Activated CD4-positive, alpha-beta T cell treated with anti-CD3 and anti-CD28 coated beads, Interleukin-2, amount 10 ng/mL, durations not matched to agents 24 days and 14 days (primary cell): ENCODE data around the gene LRRC7. TPM values are rescaled to one million over a fixed set of nuclear protein-coding genes. Genes with fewer than 3 reads are reported as not detected.

Experiments
- DNase-seq: peaks from one replicate; pipeline ENCODE4 v3.0.0; 2022
- H3K27ac Mint-ChIP-seq: one replicate; pipeline ENCODE4 v1.8.0; 2022; ENCODE audit warnings: mild to moderate bottlenecking, mixed read lengths
- H3K27me3 Mint-ChIP-seq: one replicate; pipeline ENCODE4 v1.8.0; 2022; ENCODE audit warnings: mixed read lengths
- H3K36me3 Mint-ChIP-seq: one replicate; pipeline ENCODE4 v1.8.0; 2022; ENCODE audit warnings: low read depth, mild to moderate bottlenecking, mixed read lengths
- H3K4me1 Mint-ChIP-seq: one replicate; pipeline ENCODE4 v1.8.0; 2021; ENCODE audit warnings: mixed read lengths
- H3K4me3 Mint-ChIP-seq: one replicate; pipeline ENCODE4 v1.8.0; 2022; ENCODE audit warnings: mild to moderate bottlenecking, moderate library complexity, mixed read lengths
- H3K9me3 Mint-ChIP-seq: one replicate; pipeline ENCODE4 v1.8.0; 2021; ENCODE audit warnings: mixed read lengths
- intact Hi-C: fragments of 100-400 bp; cut with micrococcal nuclease; formaldehyde crosslinking; loops from one replicate; pipeline ENCODE4 v1.15.1; 2023
- total RNA-seq: library from RNA; stranded (reverse); gene quantifications from 2 replicates; pipeline ENCODE4 v1.2.3, GENCODE V29; 2022

The LRRC7 gene
- total RNA-seq, 1 donor from 2014 or later: 0.07 TPM

DNA sequence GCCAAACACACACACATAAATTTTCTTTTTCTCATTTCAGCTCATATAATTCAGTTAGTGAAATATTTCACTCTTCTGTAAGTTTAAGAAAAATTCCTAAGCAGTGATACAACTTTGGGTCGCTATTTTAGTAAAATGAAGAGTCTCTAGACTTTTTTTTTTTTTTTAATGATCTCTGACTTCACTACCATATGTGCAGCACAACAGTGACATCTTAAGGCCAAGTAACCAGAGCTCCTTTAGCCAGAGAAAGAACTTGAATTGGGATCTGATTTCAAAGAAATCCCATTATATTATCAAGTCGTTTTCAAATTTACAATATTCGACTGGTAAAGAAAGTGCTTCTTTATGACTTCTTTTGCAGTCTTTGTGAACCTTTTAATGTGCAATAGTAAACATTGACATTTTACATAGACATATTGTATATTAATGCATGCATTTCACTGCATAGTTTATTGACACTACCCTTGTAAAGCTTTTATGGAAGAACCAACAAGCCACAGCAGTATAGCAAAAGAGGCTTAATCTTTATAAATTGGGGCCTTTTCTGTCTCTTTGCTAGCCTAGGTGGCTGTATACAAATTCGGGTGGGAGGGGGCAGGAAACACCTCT, 575.4 kb downstream of the LRRC7 start:
- Mint-ChIP-seq H3K27ac (no peak overlapping the region), H3K27me3 (peaks cover 1% of the 10 kb centered on the region), H3K9me3 (no peaks in the 10 kb centered on the region), H3K4me3 (no peak overlapping the region), H3K4me1 (no peaks in the 10 kb centered on the region), H3K36me3 (peaks cover 6% of the 10 kb centered on the region)
- no peak for DNase-seq
- intact Hi-C loops: no loop called here

DNA sequence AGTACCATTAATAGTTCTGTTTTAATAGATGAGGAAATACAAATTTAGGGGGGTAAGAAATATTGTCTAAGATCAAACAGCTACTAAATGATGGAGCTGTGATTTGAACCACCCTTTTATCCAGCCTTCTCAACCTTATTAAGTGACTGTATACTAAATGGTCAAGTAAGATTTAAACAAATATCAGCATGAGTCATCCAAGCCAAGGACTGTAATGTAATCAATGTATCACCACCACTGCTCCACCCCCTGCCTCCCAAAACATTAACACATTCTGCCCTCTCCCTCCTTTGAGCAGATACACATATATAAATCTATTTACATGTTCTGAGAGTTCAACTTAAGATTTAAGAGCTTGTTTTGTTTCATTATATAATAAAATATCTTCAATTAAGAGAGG, 578.8 kb downstream of the LRRC7 start:
- intact Hi-C loops: no loop called here
- H3K9me3 Mint-ChIP-seq: no peaks in the 10 kb centered on the region
- no peak overlapping the region for H3K4me3 Mint-ChIP-seq
- H3K27me3 Mint-ChIP-seq: no peaks in the 10 kb centered on the region
- DNase-seq: no peak
- H3K27ac Mint-ChIP-seq: no peak overlapping the region
- H3K36me3 Mint-ChIP-seq: peaks cover 8% of the 10 kb centered on the region
- no peaks in the 10 kb centered on the region for H3K4me1 Mint-ChIP-seq

DNA sequence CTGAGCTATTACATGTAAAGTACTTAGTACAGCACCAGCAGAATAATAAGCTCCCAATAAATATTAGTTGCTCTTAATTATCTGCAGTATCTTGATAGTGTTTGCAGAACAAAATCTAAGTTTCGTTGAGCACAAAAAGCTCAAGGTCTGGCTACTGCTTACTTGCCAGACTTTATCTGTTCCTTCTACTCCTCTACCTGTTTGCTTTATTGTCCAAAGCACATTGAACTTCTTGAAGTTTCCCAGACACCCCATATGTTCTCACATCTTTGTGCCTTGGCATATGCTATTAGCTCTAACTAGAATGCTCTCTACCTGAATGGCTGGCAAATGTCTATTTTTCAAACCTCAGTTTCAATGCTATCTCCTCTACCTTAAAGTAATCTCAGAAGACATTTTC, 582.7 kb downstream of the LRRC7 start:
- peaks cover 11% of the 10 kb centered on the region for H3K36me3 Mint-ChIP-seq
- no peak overlapping the region for H3K4me3 Mint-ChIP-seq
- DNase-seq: no peak
- no peaks in the 10 kb centered on the region for H3K9me3 Mint-ChIP-seq
- intact Hi-C loops: no loop called here
- no peaks in the 10 kb centered on the region for H3K27me3 Mint-ChIP-seq
- no peak overlapping the region for H3K27ac Mint-ChIP-seq
- H3K4me1 Mint-ChIP-seq: no peaks in the 10 kb centered on the region

DNA sequence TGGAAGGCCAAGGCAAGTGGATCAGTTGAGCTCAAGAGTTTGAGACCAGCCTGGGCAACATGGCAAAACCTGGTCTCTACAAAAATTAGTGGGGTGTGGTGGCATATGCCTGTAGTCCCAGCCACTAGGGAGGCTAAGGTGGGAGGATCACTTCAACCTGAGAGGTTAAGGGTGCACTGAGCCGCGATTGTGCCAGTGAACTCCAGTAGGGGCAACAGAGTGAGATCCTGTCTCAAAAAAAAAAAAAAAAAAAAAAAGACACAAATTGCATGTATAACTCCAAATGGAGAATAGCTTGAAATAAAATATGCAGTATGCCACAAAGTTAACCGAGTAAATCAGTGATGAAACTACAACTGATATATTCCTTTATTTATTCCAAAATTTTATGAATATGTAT, 586.0 kb downstream of the LRRC7 start:
- Mint-ChIP-seq H3K27ac (no peak overlapping the region), H3K4me3 (no peak overlapping the region), H3K4me1 (no peaks in the 10 kb centered on the region), H3K36me3 (peaks cover 7% of the 10 kb centered on the region), H3K9me3 (no peaks in the 10 kb centered on the region), H3K27me3 (no peaks in the 10 kb centered on the region)
- no peak for DNase-seq
- intact Hi-C loops: no loop called here

DNA sequence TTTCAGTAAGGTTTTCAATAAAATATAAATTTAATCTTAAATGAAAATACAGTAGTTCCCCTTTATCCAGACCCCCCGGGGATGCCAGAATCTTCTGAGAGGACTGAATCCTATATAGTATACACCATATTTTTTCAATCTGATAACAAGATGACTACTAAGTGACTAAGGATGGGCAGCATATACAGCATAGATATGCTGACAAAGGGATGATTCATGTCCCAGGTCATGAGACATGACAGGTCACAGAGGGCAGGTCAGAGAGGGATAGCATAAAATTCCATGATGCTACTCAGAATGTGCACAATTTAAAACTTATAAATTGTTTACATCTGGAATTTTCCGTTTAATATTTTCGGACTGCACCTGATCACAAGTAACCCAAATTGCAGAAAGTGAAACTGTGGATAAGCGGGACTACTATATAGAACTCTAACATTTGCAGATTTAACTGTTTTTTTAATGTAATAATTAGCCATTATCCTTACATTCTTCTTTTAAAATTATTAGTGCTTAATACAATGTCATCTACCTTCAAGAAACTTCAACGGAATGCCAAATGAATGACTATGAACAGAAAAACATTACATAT, 588.9 kb downstream of the LRRC7 start:
- Mint-ChIP-seq H3K36me3 (peaks cover 8% of the 10 kb centered on the region), H3K27ac (no peak overlapping the region), H3K4me3 (no peak overlapping the region), H3K4me1 (no peaks in the 10 kb centered on the region), H3K9me3 (no peaks in the 10 kb centered on the region), H3K27me3 (no peaks in the 10 kb centered on the region)
- intact Hi-C loops: no loop called here
- no peak for DNase-seq

DNA sequence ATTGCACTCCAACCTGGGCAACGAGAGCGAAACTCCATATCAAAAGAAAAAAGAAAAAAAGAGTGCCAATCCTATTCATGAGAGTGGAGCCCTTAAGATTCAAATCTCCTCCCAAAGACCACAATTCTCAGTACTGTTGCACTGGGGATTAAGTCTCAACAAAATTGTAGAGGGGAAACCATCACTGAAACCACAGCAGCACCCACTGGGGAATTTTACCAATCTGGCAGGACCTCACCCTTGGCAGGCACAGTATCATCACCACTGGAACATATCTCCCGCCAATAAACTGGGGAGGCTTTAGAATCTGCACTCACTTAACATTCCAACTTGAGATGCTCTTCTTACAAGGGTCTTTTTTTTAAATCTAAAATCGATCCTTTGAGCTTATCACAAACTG, 596.6 kb downstream of the LRRC7 start:
- H3K9me3 Mint-ChIP-seq: no peaks in the 10 kb centered on the region
- H3K36me3 Mint-ChIP-seq: peaks cover 16% of the 10 kb centered on the region
- no peak overlapping the region for H3K27ac Mint-ChIP-seq
- no peak overlapping the region for H3K4me3 Mint-ChIP-seq
- DNase-seq: no peak
- no peaks in the 10 kb centered on the region for H3K27me3 Mint-ChIP-seq
- intact Hi-C loops: no loop called here
- peaks cover 4% of the 10 kb centered on the region for H3K4me1 Mint-ChIP-seq

DNA sequence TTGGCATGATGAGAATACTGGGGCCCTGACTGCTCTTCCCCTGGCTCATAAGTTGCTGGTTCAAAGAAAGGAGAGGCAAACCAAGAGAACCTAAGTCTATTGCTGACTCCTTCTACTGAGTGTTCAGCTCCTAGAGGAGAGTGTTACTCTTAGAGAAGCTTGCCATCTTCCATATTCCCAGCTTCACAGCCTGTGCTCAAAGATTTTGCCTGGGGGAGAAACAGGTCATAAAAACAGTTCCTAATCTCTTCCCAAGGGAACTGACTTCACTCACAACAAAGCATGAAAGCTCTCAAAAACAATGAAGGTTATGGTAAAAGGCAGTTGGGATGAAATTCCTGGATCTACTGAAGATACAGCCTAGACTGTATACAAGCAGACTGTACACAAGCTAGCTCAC, 600.6 kb downstream of the LRRC7 start:
- Mint-ChIP-seq H3K4me1 (peaks cover 7% of the 10 kb centered on the region), H3K4me3 (no peak overlapping the region), H3K27ac (no peak overlapping the region), H3K36me3 (peaks cover 19% of the 10 kb centered on the region), H3K27me3 (no peaks in the 10 kb centered on the region), H3K9me3 (no peaks in the 10 kb centered on the region)
- no peak for DNase-seq
- intact Hi-C loops: no loop called here

DNA sequence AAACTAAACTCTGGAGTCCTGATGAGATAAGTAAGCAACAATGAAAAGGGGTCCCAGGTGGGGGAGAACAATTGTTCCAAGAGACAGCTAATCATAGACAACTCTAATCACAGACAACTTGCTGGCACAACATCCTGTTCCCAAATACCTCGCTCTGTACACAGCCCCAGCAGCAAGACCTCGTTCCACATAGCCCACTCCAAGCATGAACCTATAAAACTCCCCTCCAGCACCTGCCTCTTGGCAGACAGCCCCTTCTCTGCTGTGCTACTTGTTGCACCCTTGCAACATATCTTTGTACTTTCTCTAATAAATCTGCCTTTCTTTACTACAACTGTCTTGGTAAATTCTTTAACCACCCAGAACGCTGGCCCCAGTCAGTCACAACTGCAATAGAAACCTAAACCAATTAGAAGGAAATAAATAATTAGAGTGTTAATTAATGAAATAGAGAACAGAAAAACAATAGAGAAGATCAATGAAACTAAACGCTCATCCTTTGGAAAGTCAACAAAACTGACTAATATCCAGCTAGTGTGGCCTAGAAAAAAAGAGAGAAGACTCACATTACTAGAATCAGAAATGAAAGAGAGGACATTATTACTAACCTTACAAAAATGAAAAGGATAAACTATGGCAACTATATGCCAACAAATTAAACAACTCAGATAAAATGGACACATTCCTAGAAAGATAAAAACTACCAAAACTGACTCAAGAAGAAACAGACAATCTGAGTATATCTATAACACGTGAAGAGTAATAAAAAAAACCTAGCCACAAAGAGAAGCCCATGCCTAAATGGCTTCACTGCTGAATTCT, 601.5 kb downstream of the LRRC7 start:
- intact Hi-C loops: no loop called here
- peaks cover 7% of the 10 kb centered on the region for H3K4me1 Mint-ChIP-seq
- no peak overlapping the region for H3K4me3 Mint-ChIP-seq
- peak overlapping the region; percentile 4 for H3K27ac Mint-ChIP-seq
- H3K36me3 Mint-ChIP-seq: peaks cover 16% of the 10 kb centered on the region
- no peak for DNase-seq
- no peaks in the 10 kb centered on the region for H3K27me3 Mint-ChIP-seq
- no peaks in the 10 kb centered on the region for H3K9me3 Mint-ChIP-seq

DNA sequence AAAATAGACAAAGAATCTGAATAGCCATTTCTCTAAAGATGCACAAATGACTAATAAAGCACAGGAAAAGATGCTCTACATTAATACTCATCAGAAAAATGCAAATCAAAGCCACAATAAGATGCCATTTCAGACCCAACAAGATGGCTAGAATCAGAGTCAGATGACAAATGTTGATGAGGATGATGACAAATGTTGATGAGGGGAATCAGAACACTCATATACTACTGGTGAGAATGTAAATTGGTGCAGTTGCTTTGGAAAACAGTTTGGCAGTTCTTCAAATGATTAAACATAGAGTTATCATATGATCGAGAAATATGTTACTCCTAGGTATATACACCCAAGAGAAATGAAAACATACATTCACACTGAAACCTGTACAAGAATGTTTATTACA, 603.8 kb downstream of the LRRC7 start:
- Mint-ChIP-seq H3K4me1 (peaks cover 7% of the 10 kb centered on the region), H3K4me3 (no peak overlapping the region), H3K9me3 (no peaks in the 10 kb centered on the region), H3K27me3 (no peaks in the 10 kb centered on the region), H3K36me3 (peaks cover 19% of the 10 kb centered on the region), H3K27ac (no peak overlapping the region)
- intact Hi-C loops: no loop called here
- no peak for DNase-seq
